H1 (cell line): ENCODE data around the gene SNX27. TPM values are rescaled to one million over a fixed set of nuclear protein-coding genes. Genes with fewer than 3 reads are reported as not detected.

Source experiments
- CTCF ChIA-PET: fragments of 300-600 bp; sonication (Branson Sonifier 250); formaldehyde crosslinking; loops from one replicate; lab custom pipeline; 2021; ENCODE audit not compliant: partially characterized antibody; lab: Charles Lee
- POLR2A ChIA-PET: fragments of 300-600 bp; sonication (Branson Sonifier 250); formaldehyde crosslinking; loops from one replicate; lab custom pipeline; 2021; ENCODE audit warnings: inconsistent platforms; ENCODE audit not compliant: partially characterized antibody; lab: Charles Lee
- DNase-seq, 2 experiments: peaks; one replicate each; pipeline versions ENCODE4 v3.0.0 to v3.0.0-alpha.2; 2010 to 2022; ENCODE audit warnings: low spot score in 2 of 2, low read depth in 1 of 2, mixed read lengths in 1 of 2
- FAIRE-seq: peaks from 2 replicates; lab custom pipeline; 2011; peaks lifted over from hg19 to GRCh38; lab: Jason Lieb, UNC
- H2AFZ ChIP-seq: 2 replicates; pipeline ENCODE4 v1.8.1; 2012; ENCODE audit warnings: low read length, inconsistent platforms
- H2AK5ac ChIP-seq: 2 replicates; pipeline ENCODE4 v1.6.1; 2013; ENCODE audit warnings: low read depth, low read length
- H2BK120ac ChIP-seq: replicated peaks from 2 replicates; pipeline ENCODE3; 2013; ENCODE audit warnings: low read depth, low read length, inconsistent platforms
- H2BK12ac ChIP-seq: 2 replicates; pipeline ENCODE4 v1.6.1; 2013; ENCODE audit warnings: low read depth, low read length
- H2BK15ac ChIP-seq: 2 replicates; pipeline ENCODE4 v1.6.1; 2013; ENCODE audit warnings: low read length
- H2BK20ac ChIP-seq: 2 replicates; pipeline ENCODE4 v1.6.1; 2013; ENCODE audit warnings: low read length
- H2BK5ac ChIP-seq: 2 replicates; pipeline ENCODE4 v1.6.1; 2013; ENCODE audit warnings: low read depth, low read length
- H3K14ac ChIP-seq: 2 replicates; pipeline ENCODE4 v1.6.1; 2013; ENCODE audit warnings: inconsistent platforms; ENCODE audit not compliant: insufficient read length
- H3K18ac ChIP-seq: 2 replicates; pipeline ENCODE4 v1.6.1; 2013; ENCODE audit warnings: low read length; ENCODE audit errors: extremely low read depth
- H3K23ac ChIP-seq: 2 replicates; pipeline ENCODE4 v1.6.1; 2013; ENCODE audit warnings: inconsistent platforms; ENCODE audit not compliant: insufficient read length
- H3K23me2 ChIP-seq: 2 replicates; pipeline ENCODE4 v1.6.1; 2013; ENCODE audit warnings: low read depth, low read length
- H3K27ac ChIP-seq: 2 replicates; pipeline ENCODE4 v1.6.1; 2011; ENCODE audit warnings: low read depth, low read length, inconsistent platforms
- H3K27me3 ChIP-seq, 4 experiments: replicated peaks in 1 of 4; 1 replicate in 1 of 4; 2 replicates in 3 of 4; pipeline versions ENCODE4 v1.6.1 to v1.8.1; 2011 to 2013; ENCODE audit warnings: low read length in 3 of 4, mild to moderate bottlenecking in 3 of 4, inconsistent platforms in 2 of 4, mixed read lengths in 2 of 4, moderate library complexity in 1 of 4; ENCODE audit not compliant: control insufficient read depth in 3 of 4, insufficient read depth in 3 of 4; ENCODE audit errors: extremely low read depth in 1 of 4
- H3K36me3 ChIP-seq, 4 experiments: 2 replicates each; pipeline versions ENCODE4 v1.6.1 to v1.8.1; 2011 to 2013; ENCODE audit warnings: mild to moderate bottlenecking in 4 of 4, low read length in 3 of 4, moderate library complexity in 2 of 4, control low read depth in 1 of 4, inconsistent platforms in 1 of 4; ENCODE audit not compliant: insufficient read depth in 4 of 4, control insufficient read depth in 2 of 4
- H3K4ac ChIP-seq: replicated peaks from 2 replicates; pipeline ENCODE3; 2013; ENCODE audit warnings: low read length, low read depth, mixed read lengths, inconsistent platforms; ENCODE audit not compliant: insufficient read length
- H3K4me1 ChIP-seq, 4 experiments: replicated peaks in 1 of 4; 1 replicate in 1 of 4; 2 replicates in 3 of 4; pipeline versions ENCODE4 v1.6.1 to v1.8.1; 2011 to 2013; ENCODE audit warnings: low read length in 3 of 4, inconsistent platforms in 2 of 4, mixed read lengths in 1 of 4; ENCODE audit not compliant: insufficient read depth in 4 of 4, control insufficient read depth in 3 of 4
- H3K4me2 ChIP-seq, 2 experiments: 2 replicates each; pipeline versions ENCODE4 v1.6.1 to v1.8.1; 2011 to 2013; ENCODE audit warnings: low read depth in 2 of 2, low read length in 2 of 2, control low read depth in 1 of 2, inconsistent platforms in 1 of 2, mild to moderate bottlenecking in 1 of 2; ENCODE audit not compliant: insufficient read depth in 1 of 2
- H3K4me3 ChIP-seq, 4 experiments: fragments of 200-600, 300-600 bp in 1 of 4; sonication (generic), shearing (Covaris generic), sonication (Bioruptor Twin) in 1 of 4; 2 replicates each; pipeline versions ENCODE4 v1.5.1 to v1.8.1; 2011 to 2016; ENCODE audit warnings: low read length in 4 of 4, low read depth in 3 of 4, control low read depth in 2 of 4, inconsistent platforms in 2 of 4, mild to moderate bottlenecking in 2 of 4, mixed read lengths in 1 of 4, moderate library complexity in 1 of 4; ENCODE audit not compliant: insufficient read depth in 2 of 4; ENCODE audit errors: extremely low read depth in 1 of 4
- H3K56ac ChIP-seq: replicated peaks from 2 replicates; pipeline ENCODE3; 2013; ENCODE audit warnings: low read depth, mild to moderate bottlenecking, mixed read lengths, low read length, inconsistent platforms; ENCODE audit not compliant: insufficient read length
- H3K79me1 ChIP-seq: 2 replicates; pipeline ENCODE4 v1.6.1; 2013; ENCODE audit warnings: low read depth, low read length, control low read depth
- H3K79me2 ChIP-seq, 2 experiments: 2 replicates each; pipeline versions ENCODE4 v1.6.1 to v1.8.1; 2012 to 2013; ENCODE audit warnings: low read length in 2 of 2, mild to moderate bottlenecking in 2 of 2, inconsistent platforms in 1 of 2; ENCODE audit not compliant: insufficient read depth in 2 of 2, control insufficient read depth in 1 of 2
- H3K9ac ChIP-seq, 4 experiments: replicated peaks in 1 of 4; 1 replicate in 1 of 4; 2 replicates in 3 of 4; pipeline versions ENCODE4 v1.6.1 to v1.8.1; 2011 to 2013; ENCODE audit warnings: low read depth in 3 of 4, low read length in 3 of 4, control low read depth in 2 of 4, mild to moderate bottlenecking in 2 of 4, moderate library complexity in 2 of 4, inconsistent platforms in 1 of 4; ENCODE audit errors: extremely low read depth in 1 of 4
- H3K9me3 ChIP-seq, 2 experiments: 2 replicates each; pipeline versions ENCODE4 v1.6.1 to v1.8.1; 2012 to 2013; ENCODE audit warnings: mild to moderate bottlenecking in 2 of 2, moderate library complexity in 2 of 2, control low read depth in 1 of 2, inconsistent platforms in 1 of 2, low read depth in 1 of 2, low read length in 1 of 2, mixed read lengths in 1 of 2; ENCODE audit not compliant: insufficient read depth in 2 of 2
- H4K20me1 ChIP-seq, 2 experiments: replicated peaks in 1 of 2; 2 replicates each; pipeline versions ENCODE3 to v1.8.1; 2011 to 2013; ENCODE audit warnings: inconsistent platforms in 2 of 2, low read length in 2 of 2, mild to moderate bottlenecking in 1 of 2; ENCODE audit not compliant: insufficient read depth in 2 of 2, control insufficient read depth in 1 of 2
- H4K5ac ChIP-seq: 2 replicates; pipeline ENCODE4 v1.6.1; 2013; ENCODE audit warnings: low read length, low read depth, mixed read lengths, inconsistent platforms; ENCODE audit not compliant: insufficient read length
- H4K8ac ChIP-seq: 2 replicates; pipeline ENCODE4 v1.8.0; 2013; ENCODE audit warnings: mild to moderate bottlenecking, moderate library complexity, low read length, inconsistent platforms; ENCODE audit not compliant: insufficient read depth; ENCODE audit errors: extremely low read depth
- H4K91ac ChIP-seq: replicated peaks from 2 replicates; pipeline ENCODE3; 2013; ENCODE audit warnings: low read length, mixed read lengths, inconsistent platforms; ENCODE audit not compliant: insufficient read length
- CHD2 ChIP-seq: IDR thresholded peaks from 2 replicates; pipeline ENCODE4 v1.6.1; 2012; ENCODE audit warnings: low read length, improper control_type of control experiment
- CREB1 ChIP-seq: IDR thresholded peaks from 2 replicates; pipeline ENCODE4 v1.6.1; 2012; ENCODE audit warnings: inconsistent platforms
- CTBP2 ChIP-seq: IDR thresholded peaks from 2 replicates; pipeline ENCODE4 v1.7.0; 2011; ENCODE audit warnings: borderline replicate concordance, mild to moderate bottlenecking, moderate library complexity, mixed read lengths, low read length; ENCODE audit not compliant: insufficient read depth, insufficient read length
- E2F6 ChIP-seq: IDR thresholded peaks from 2 replicates; pipeline ENCODE4 v1.6.1; 2012; ENCODE audit warnings: inconsistent platforms
- EZH2 ChIP-seq: fragments of 200-600 bp; sonication (generic); IDR thresholded peaks from 2 replicates; pipeline ENCODE4 v1.7.1; 2012; ENCODE audit warnings: low read depth, mild to moderate bottlenecking, moderate library complexity, low read length, inconsistent platforms; ENCODE audit not compliant: severe bottlenecking
- GABPA ChIP-seq: IDR thresholded peaks from 2 replicates; pipeline ENCODE4 v1.6.1; 2011; ENCODE audit warnings: mild to moderate bottlenecking, low read length, moderate library complexity, borderline replicate concordance; ENCODE audit not compliant: insufficient read depth
- HDAC6 ChIP-seq: IDR thresholded peaks from one replicate; pipeline ENCODE4 v1.7.1; 2012; ENCODE audit warnings: low read depth, mild to moderate bottlenecking, inconsistent platforms, low read length, moderate library complexity
- MAX ChIP-seq: IDR thresholded peaks from 2 replicates; pipeline ENCODE4 v1.6.1; 2012; ENCODE audit warnings: inconsistent platforms
- SAP30 ChIP-seq: fragments of 300-600 bp; sonication (generic); IDR thresholded peaks from 2 replicates; pipeline ENCODE4 v1.7.1; 2012; ENCODE audit warnings: low read length, moderate library complexity, mild to moderate bottlenecking, inconsistent platforms; ENCODE audit not compliant: insufficient read depth, insufficient replicate concordance
- SP1 ChIP-seq: IDR thresholded peaks from 2 replicates; pipeline ENCODE4 v1.6.1; 2011; ENCODE audit warnings: low read depth, low read length
- SP2 ChIP-seq: IDR thresholded peaks from 2 replicates; pipeline ENCODE4 v1.6.1; 2012; ENCODE audit warnings: mild to moderate bottlenecking, low read length, inconsistent platforms
- SP4 ChIP-seq: IDR thresholded peaks from 2 replicates; pipeline ENCODE4 v1.6.1; 2012; ENCODE audit warnings: low read length, inconsistent platforms
- TCF12 ChIP-seq: IDR thresholded peaks from 2 replicates; pipeline ENCODE4 v1.6.1; 2011; ENCODE audit warnings: low read depth, mild to moderate bottlenecking, low read length
- WGBS, 2 experiments: shearing (Covaris generic) in 1 of 2; methylation state at CpG; one replicate each; pipeline versions ENCODE4 v1.1.6 to v1.1.7; 2013 to 2015; ENCODE audit warnings: low lambda C conversion rate in 2 of 2, mixed read lengths in 2 of 2, inconsistent platforms in 1 of 2, low coverage in 1 of 2, missing lambda C conversion rate in 1 of 2; ENCODE audit not compliant: insufficient replicate concordance in 2 of 2, insufficient coverage in 1 of 2, insufficient read length in 1 of 2; ENCODE audit errors: extremely low coverage in 1 of 2, missing lambda C conversion rate in 1 of 2; 5-methylcytosine and 5-hydroxymethylcytosine counted together
- polyA plus RNA-seq, 7 experiments: library from polyadenylated mRNA; depleted of rRNA in 3 of 7; stranded (reverse) in 5 of 7; unstranded in 2 of 7; fragments of >200 nt in 5 of 7; fragments of 200-250 nt in 2 of 7; gene quantifications; 1 replicate in 5 of 7; 2 replicates in 1 of 7; 4 replicates in 1 of 7; pipeline versions ENCODE4 v1.2.1 to v1.2.3, GENCODE V29; 2011 to 2013; ENCODE audit warnings: missing spikeins in 2 of 7, mixed read lengths in 2 of 7
- total RNA-seq: library from RNA; stranded (reverse); fragmentation: NEBNext Ultra II Directional; extraction: Animal tissue kit (Norgen Biotek cat#: 25700); gene quantifications from 2 replicates; pipeline ENCODE4 v1.2.1, GENCODE V29; 2021

SNX27 gene
- total and polyA plus RNA-seq, 2 of the 8 experiments (the other 6 are each of a cell fraction or from before 2014, with no cell fraction given): 23.4 to 65.4 TPM

- no peak overlapping the region for H3K9ac ChIP-seq
- H4K8ac ChIP-seq: no peak overlapping the region
- H2AK5ac ChIP-seq: no peak overlapping the region
- H2BK20ac ChIP-seq: no peak overlapping the region
- H3K14ac ChIP-seq: no peak overlapping the region
- H2BK5ac ChIP-seq: no peak overlapping the region
- TF ChIP-seq TCF12 (no peak), GABPA (no peak), E2F6 (no peak), MAX (no peak), SAP30 (no peak), SP1 (no peak), SP2 (no peak), SP4 (no peak), CTBP2 (no peak), HDAC6 (no peak), CREB1 (no peak), CHD2 (no peak), EZH2 (no peak)
- H3K9me3 ChIP-seq: no peaks in the 10 kb centered on the region
- H3K4ac ChIP-seq: no peak overlapping the region
- H3K4me2 ChIP-seq: no peak overlapping the region
- H3K27ac ChIP-seq: no peak overlapping the region
- CTCF ChIA-PET: interaction anchor here (0.9 to 1.4 kb wide), 3 partner anchors 8 to 135 kb away, joined by 4 to 6 read pairs (median 5); no protein-coding TSS in a partner anchor
- no peak overlapping the region for H3K56ac ChIP-seq
- H2AFZ ChIP-seq: no peak overlapping the region
- no peak for DNase-seq
- H3K18ac ChIP-seq: no peak overlapping the region
- peaks cover 3 to 23% (median 8%) of the 10 kb centered on the region in 4 experiments; a peak in 6 of 8 replicates for H3K36me3 ChIP-seq
- H4K20me1 ChIP-seq: peaks cover 0 to 4% of the 10 kb centered on the region in 2 experiments
- no peaks in the 10 kb centered on the region for H3K27me3 ChIP-seq
- H3K79me1 ChIP-seq: no peaks in the 10 kb centered on the region
- H2BK120ac ChIP-seq: no peak overlapping the region
- POLR2A ChIA-PET: no interaction called here
- no peaks in the 10 kb centered on the region for H3K79me2 ChIP-seq
- H4K91ac ChIP-seq: no peak overlapping the region
- H2BK12ac ChIP-seq: no peak overlapping the region
- H3K4me3 ChIP-seq: no peak overlapping the region
- no peak overlapping the region for H2BK15ac ChIP-seq
- no peak for FAIRE-seq
- no peak overlapping the region for H3K23ac ChIP-seq
- H3K23me2 ChIP-seq: no peaks in the 10 kb centered on the region
- WGBS, 2 experiments: 93% methylated on average over 5 of the region's 5 CpGs; no CpG with 5 or more reads in 1 of the 2 experiments
- no peak overlapping the region for H4K5ac ChIP-seq
- H3K4me1 ChIP-seq: peaks cover 0 to 4% (median under 1%) of the 10 kb centered on the region in 4 experiments; a peak in 2 of 7 replicates
Measured at GRCh38 chr1:151701515-151701914, 89.7 kb downstream of the SNX27 start.
